HL-60 (cell line): ENCODE results near the gene APAF1.
A peak's percentile ranks its signal among the peaks of the same experiment; 100 is the strongest.

Source experiments
- DNase-seq, 2 experiments: peaks; one replicate each; pipeline ENCODE4 v3.0.0-alpha.2; 2010 to 2020; ENCODE audit warnings: low read depth in 1 of 2, low spot score in 1 of 2
- H3K27ac ChIP-seq: fragments of 250-450 bp; sonication (Bioruptor Pico); replicated peaks from 2 replicates; pipeline ENCODE4 v1.5.1; 2020; ENCODE audit warnings: mild to moderate bottlenecking, moderate library complexity
- H3K27me3 ChIP-seq: fragments of 250-450 bp; sonication (Bioruptor Pico); 2 replicates; pipeline ENCODE4 v1.5.1; 2021; ENCODE audit warnings: mild to moderate bottlenecking, moderate library complexity; ENCODE audit not compliant: insufficient read depth, poor library complexity, severe bottlenecking
- H3K4me3 ChIP-seq: replicated peaks from 2 replicates; pipeline ENCODE4 v1.5.1; 2011; ENCODE audit warnings: mild to moderate bottlenecking, control low read depth, low read length; ENCODE audit not compliant: insufficient read depth
- CTCF ChIP-seq: IDR thresholded peaks from one replicate; pipeline ENCODE4 v1.5.1; 2011; ENCODE audit warnings: low read length, control low read depth, inconsistent platforms; ENCODE audit not compliant: insufficient read depth
- GABPA ChIP-seq: IDR thresholded peaks from 2 replicates; pipeline ENCODE4 v1.6.1; 2012; ENCODE audit warnings: low read depth
- POLR2AphosphoS5 ChIP-seq: IDR thresholded peaks from 2 replicates; pipeline ENCODE4 v1.6.1; 2012; ENCODE audit warnings: low read depth
- REST ChIP-seq: IDR thresholded peaks from 2 replicates; pipeline ENCODE4 v1.6.1; 2012; ENCODE audit warnings: low read depth; ENCODE audit not compliant: insufficient replicate concordance
- SPI1 ChIP-seq: IDR thresholded peaks from 2 replicates; pipeline ENCODE4 v1.6.1; 2012; ENCODE audit warnings: low read depth, mild to moderate bottlenecking, borderline replicate concordance

Gene APAF1

DNA sequence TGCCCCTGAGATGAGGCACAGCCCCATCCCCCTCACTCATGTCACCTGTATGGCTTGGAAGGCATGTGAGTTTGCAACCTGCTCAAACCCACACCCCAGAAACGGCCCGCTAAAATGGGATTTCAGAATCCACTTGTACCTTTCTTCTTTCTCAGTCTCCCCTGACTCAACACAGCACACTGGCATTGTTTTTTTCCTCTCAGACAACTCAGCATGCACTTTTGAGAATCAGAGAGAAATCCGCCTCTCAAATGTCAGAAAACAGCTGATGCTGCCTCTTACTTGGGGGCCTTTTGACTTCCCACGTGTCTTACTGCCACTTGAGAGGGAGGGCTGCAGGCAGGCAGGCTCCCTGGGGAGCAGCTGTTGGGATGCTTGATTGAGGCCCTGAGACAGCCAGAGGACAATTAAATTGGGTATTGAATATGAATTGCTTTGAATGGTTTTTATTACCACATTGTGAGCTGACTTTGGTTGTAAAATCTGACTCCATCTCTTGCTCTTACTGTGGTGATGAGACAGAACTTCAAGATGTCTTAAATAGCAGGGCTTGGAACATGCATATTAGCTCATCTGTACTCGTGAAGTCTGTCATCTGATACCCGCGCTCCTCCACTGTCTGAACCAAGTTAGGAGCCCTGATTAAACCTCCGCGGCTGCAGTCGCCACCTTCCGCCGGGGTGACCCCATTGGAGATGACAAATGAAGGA is 96.6 kb downstream of the APAF1 start:
- DNase-seq, result no peak
- TF ChIP-seq REST (no peak), SPI1 (no peak), POLR2AphosphoS5 (no peak), GABPA (no peak), CTCF (no peak)
- Histone ChIP-seq H3K27me3 (peaks cover 12% of the 10 kb centered on the region), H3K4me3 (no peak overlapping the region), H3K27ac (no peak overlapping the region)

- Histone ChIP-seq H3K27ac (no peak overlapping the region), H3K27me3 (peaks cover 18% of the 10 kb centered on the region), H3K4me3 (no peak overlapping the region)
- no peak for TF ChIP-seq GABPA
- TF ChIP-seq CTCF, result peak; percentile 67
- DNase-seq, result peak in 1 of 2 experiments; percentile 36
Observed at GRCh38 chr12:98743362-98743953, 98.4 kb downstream of the APAF1 start.

DNA sequence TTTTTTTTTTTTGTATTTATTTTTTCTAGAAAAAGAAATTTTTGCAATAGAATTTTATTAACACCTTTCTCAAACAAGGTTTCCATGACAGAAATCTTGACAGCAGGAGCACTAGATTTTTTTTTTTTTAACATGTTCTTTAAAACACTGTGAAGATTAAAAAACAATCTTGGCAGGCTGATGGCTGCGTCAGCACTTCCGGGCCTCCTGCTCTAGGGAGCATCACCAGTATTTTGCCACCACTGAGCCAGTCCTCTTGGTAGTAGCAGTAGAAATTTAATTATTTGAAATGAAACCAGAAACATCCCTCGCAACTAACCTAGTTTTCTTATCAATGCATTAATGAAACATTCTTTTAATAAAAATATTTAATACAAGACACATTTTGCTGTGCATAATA is 99.6 kb downstream of the APAF1 start:
- TF ChIP-seq POLR2AphosphoS5, result no peak
- TF ChIP-seq SPI1, result no peak
- no peak for TF ChIP-seq CTCF
- TF ChIP-seq GABPA, result no peak
- no peak for TF ChIP-seq REST
- DNase-seq, result no peak
- Histone ChIP-seq H3K4me3 (no peak overlapping the region), H3K27me3 (peaks cover 18% of the 10 kb centered on the region), H3K27ac (no peak overlapping the region)
